ENCODE measurements around the gene AGO3.

- TF ChIP-seq CTCF (CRISPR knock-in tag; IDR thresholded peaks at IDR 0.05) (no peak), DMTF1 (CRISPR knock-in tag; IDR thresholded peaks at IDR 0.05) (no peak), ZNF331 (CRISPR knock-in tag; IDR thresholded peaks at IDR 0.05) (no peak), TFE3 (CRISPR knock-in tag; IDR thresholded peaks at IDR 0.05) (no peak), ZNF776 (CRISPR knock-in tag; IDR thresholded peaks at IDR 0.05) (no peak)
These were observed 167.0 kb downstream of the AGO3 start for GRCh38 chr1:36097693-36098585.
